Thyroid gland (tissue), 4 donors: ENCODE measurements around the gene BRMS1. TPM values are rescaled to one million over a fixed set of nuclear protein-coding genes. Genes with fewer than 3 reads are reported as not detected.

ENCODE experiments used
- DNase-seq, 2 donors: peaks; one replicate each; pipeline ENCODE4 v3.0.0-alpha.2; 2019
- H3K27ac ChIP-seq, 3 donors: fragments of 200-600 bp; sonication (generic); 1 replicate in 2 of 3; 2 replicates in 1 of 3; pipeline ENCODE4 v1.5.1; 2016 to 2019; ENCODE audit warnings: mild to moderate bottlenecking in 1 of 3, moderate library complexity in 1 of 3
- H3K27me3 ChIP-seq: fragments of 200-600 bp; sonication (generic); one replicate; pipeline ENCODE4 v1.5.1; 2019
- H3K36me3 ChIP-seq, 2 donors: fragments of 200-600 bp; sonication (generic); one replicate each; pipeline ENCODE4 v1.5.1; 2016 to 2019
- H3K4me1 ChIP-seq, 2 donors: fragments of 200-600 bp; sonication (generic); one replicate each; pipeline ENCODE4 v1.5.1; 2017 to 2019
- H3K4me3 ChIP-seq, 3 donors: fragments of 200-600 bp; sonication (generic); replicated peaks in 1 of 3; 1 replicate in 2 of 3; 2 replicates in 1 of 3; pipeline ENCODE4 v1.5.1; 2016; ENCODE audit warnings: mild to moderate bottlenecking in 1 of 3
- H3K9me3 ChIP-seq: fragments of 200-600 bp; sonication (generic); one replicate; pipeline ENCODE4 v1.5.1; 2017
- POLR2A ChIP-seq, 2 donors: fragments of 450-650 bp; IDR thresholded peaks; one replicate each; pipeline ENCODE4 v1.6.1; 2017; ENCODE audit warnings: antibody characterized with exemption in 2 of 2, mild to moderate bottlenecking in 2 of 2, moderate library complexity in 1 of 2
- WGBS, 2 donors: methylation state at CpG; one replicate each; pipeline ENCODE4 v1.1.5; 2017; 5-methylcytosine and 5-hydroxymethylcytosine counted together
- intact Hi-C: fragments of 100-400 bp; cut with DNase I; formaldehyde crosslinking; loops from one replicate; pipeline ENCODE4 v1.15.1; 2023
- total RNA-seq, 4 donors: library from RNA; depleted of rRNA; stranded (reverse); fragments of >200 nt; gene quantifications; one replicate each; pipeline ENCODE4 v1.2.3, GENCODE V29; 2016
- TF ChIP-seq, protein P1 (sequence below), 6 experiments: fragments of 200-600 bp in 3 of 6; fragments of 450-650 bp in 3 of 6; sonication (generic) in 3 of 6; IDR thresholded peaks; one replicate each; pipeline ENCODE4 v1.5.1; 2016 to 2019; ENCODE audit warnings: antibody characterized with exemption in 6 of 6, mild to moderate bottlenecking in 2 of 6, inconsistent platforms in 1 of 6, moderate library complexity in 1 of 6

The BRMS1 gene, protein sequence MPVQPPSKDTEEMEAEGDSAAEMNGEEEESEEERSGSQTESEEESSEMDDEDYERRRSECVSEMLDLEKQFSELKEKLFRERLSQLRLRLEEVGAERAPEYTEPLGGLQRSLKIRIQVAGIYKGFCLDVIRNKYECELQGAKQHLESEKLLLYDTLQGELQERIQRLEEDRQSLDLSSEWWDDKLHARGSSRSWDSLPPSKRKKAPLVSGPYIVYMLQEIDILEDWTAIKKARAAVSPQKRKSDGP
- 10 to 100 TPM; 41.4 to 64.4 (median 53.8) TPM for total RNA-seq

DNA sequence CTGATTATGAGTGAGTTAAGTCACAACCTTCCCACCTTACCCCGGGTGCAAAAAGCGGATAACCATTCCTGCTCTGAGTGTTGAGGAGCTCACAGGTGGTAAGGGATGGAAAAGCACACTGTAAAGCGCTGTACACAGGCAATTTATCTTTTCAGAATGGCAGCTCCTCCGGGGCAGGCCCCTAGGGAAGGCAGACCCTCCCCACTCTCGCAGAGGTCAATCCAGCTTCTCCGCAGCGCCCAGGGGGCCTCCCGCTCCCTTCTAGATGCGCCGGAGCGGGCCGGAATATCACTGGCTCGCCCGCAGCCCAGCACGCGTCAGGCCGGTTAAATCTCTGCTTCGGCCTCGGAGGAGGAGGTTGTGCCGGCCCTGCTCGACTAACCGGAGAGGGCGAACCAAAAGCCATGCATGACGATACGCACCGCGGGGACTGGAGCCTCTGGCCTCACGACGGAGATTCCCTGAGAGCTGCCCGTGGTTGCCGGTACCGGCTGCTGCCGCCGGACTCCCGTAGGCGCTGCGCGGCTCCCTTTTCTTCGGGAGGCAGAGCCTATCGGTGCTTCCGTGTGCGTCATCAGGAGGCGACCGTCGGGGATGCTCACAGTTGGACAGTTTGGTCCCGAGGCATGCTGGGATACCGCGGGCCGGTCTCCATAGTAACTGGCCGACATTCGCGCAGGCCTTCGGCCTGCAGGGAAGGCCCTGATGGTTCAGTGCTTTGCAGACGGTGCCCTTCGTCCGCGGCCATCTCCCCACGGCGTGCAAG is at the start of gene BRMS1:
TSS of gene BRMS1 (minus strand) at position 555 of the 766 bp plus-strand sequence. CDS start 2,870 bp downstream, outside the sequence.
- Histone ChIP-seq H3K36me3 (peaks cover 20 to 23% of the 10 kb centered on the region in 2 donors), H3K9me3 (no peaks in the 10 kb centered on the region), H3K4me1 (peaks cover 27 to 30% of the 10 kb centered on the region in 2 donors), H3K27me3 (no peaks in the 10 kb centered on the region), H3K27ac (peak within 1 kb of the TSS; percentile 61 to 81 (median 64)), H3K4me3 (peak within 1 kb of the TSS; percentile 81 to 92 (median 90))
- peak; percentile 98 to 99 for DNase-seq
- 0 to 3% methylated on average over 9 to 18 of the region's 59 CpGs for WGBS, 2 donors
- TF ChIP-seq, protein P1, sequence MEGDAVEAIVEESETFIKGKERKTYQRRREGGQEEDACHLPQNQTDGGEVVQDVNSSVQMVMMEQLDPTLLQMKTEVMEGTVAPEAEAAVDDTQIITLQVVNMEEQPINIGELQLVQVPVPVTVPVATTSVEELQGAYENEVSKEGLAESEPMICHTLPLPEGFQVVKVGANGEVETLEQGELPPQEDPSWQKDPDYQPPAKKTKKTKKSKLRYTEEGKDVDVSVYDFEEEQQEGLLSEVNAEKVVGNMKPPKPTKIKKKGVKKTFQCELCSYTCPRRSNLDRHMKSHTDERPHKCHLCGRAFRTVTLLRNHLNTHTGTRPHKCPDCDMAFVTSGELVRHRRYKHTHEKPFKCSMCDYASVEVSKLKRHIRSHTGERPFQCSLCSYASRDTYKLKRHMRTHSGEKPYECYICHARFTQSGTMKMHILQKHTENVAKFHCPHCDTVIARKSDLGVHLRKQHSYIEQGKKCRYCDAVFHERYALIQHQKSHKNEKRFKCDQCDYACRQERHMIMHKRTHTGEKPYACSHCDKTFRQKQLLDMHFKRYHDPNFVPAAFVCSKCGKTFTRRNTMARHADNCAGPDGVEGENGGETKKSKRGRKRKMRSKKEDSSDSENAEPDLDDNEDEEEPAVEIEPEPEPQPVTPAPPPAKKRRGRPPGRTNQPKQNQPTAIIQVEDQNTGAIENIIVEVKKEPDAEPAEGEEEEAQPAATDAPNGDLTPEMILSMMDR (IDR thresholded peaks at IDR 0.05), result peak in 4 of 6 experiments; percentile 14 to 43 (median 28)
- peak in 1 of 2 donors; percentile 80 for TF ChIP-seq POLR2A (IDR thresholded peaks at IDR 0.05)
- intact Hi-C loops, result no loop called here

DNA sequence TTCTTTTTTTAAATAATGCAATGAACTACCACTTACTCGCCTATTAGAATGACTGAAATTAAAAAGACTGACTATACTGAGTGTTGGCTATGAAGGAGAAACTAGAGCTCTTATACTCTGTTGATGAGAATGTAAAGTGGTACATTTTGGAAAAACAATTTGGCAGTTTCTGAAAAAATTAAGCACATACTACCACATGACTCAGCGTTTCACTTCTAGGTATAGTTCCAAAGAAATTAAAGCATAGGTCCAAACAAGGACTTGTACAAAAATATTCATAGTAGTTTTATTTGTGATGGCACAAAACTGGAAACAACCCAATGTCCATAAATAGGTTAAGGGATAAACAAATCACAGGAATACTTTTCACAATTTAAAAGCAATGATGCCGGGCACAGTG is 49.0 kb upstream of the BRMS1 start:
- Histone ChIP-seq H3K9me3 (no peaks in the 10 kb centered on the region), H3K36me3 (no peaks in the 10 kb centered on the region), H3K4me3 (no peak overlapping the region), H3K27me3 (no peaks in the 10 kb centered on the region), H3K4me1 (no peaks in the 10 kb centered on the region), H3K27ac (no peak overlapping the region)
- DNase-seq, result no peak
- 83 to 85% methylated on average over 3 of the region's 3 CpGs for WGBS, 2 donors
- TF ChIP-seq, protein P1 (IDR thresholded peaks at IDR 0.05), result no peak
- TF ChIP-seq POLR2A (IDR thresholded peaks at IDR 0.05), result no peak
- intact Hi-C loops, result no loop called here

DNA sequence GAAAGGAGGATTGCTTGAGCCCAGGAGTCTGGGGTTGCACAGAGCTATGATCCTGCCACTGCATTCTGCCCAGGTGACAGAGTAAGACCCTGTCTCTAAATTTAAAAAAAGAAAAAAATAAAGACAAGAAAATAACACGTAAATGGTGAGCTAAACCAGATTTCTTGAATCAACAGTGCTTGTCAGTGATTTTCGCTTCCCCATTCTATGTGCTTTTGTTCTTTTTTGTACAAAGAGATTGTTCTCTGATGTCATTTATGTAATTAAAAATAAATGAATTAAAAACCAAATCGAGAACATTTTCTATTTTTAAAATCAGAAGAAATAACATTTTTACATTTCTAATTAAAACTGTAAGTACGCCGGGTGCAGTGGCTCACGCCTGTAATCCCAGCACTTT is 46.4 kb upstream of the BRMS1 start:
- WGBS, 2 donors, result 73 to 81% methylated on average over 6 of the region's 6 CpGs
- intact Hi-C loops, result no loop called here

DNA sequence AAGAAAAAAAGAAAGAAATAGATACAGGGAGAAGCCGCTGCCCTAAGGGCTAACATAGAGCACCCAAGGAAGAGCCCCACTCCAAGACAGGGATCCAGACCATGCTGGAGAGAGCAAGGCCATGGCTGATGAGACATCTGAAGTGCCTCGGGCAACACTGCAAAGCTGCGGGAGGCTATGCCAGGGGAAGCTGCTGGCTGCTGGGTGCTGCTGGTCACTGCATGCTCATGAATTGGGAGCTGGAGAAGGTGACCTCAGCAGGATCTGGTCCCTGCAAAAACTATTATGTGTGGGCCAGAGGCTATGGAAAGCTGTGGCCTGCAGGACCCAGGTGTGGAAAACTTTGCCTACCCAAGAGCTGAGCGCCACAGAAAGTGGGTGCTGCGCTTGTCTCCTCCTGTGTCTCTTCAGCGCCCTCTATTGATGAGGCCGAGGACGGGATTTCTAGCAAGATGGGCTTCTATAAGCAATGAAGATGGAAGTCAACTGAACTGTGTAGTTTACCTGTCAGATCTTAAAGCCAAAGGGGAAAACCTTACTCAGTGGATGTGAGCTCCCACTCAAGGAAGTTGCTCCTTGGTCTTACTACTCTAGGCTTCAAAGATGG is 44.0 kb upstream of the BRMS1 start:
- intact Hi-C loops, result no loop called here
- TF ChIP-seq, protein P1 (IDR thresholded peaks at IDR 0.05), result peak in 5 of 6 experiments; percentile 45 to 70 (median 51)
- TF ChIP-seq POLR2A (IDR thresholded peaks at IDR 0.05), result no peak
- peak; percentile 67 to 74 for DNase-seq
- no peaks in the 10 kb centered on the region for H3K9me3 ChIP-seq
- no peak overlapping the region for H3K4me3 ChIP-seq
- no peaks in the 10 kb centered on the region for H3K27me3 ChIP-seq
- peaks cover 0 to 7% of the 10 kb centered on the region in 2 donors for H3K4me1 ChIP-seq
- no peak overlapping the region for H3K27ac ChIP-seq
- 28 to 33% methylated on average over 8 of the region's 8 CpGs for WGBS, 2 donors
- H3K36me3 ChIP-seq, result no peaks in the 10 kb centered on the region

More for the DNA sequence above, 46.4 kb upstream of the BRMS1 start:
- Histone ChIP-seq H3K4me3 (no peak overlapping the region), H3K27ac (no peak overlapping the region), H3K27me3 (no peaks in the 10 kb centered on the region), H3K36me3 (no peaks in the 10 kb centered on the region), H3K9me3 (no peaks in the 10 kb centered on the region), H3K4me1 (peaks cover 0 to 2% of the 10 kb centered on the region in 2 donors)
- TF ChIP-seq, protein P1 (IDR thresholded peaks at IDR 0.05), result no peak
- no peak for TF ChIP-seq POLR2A (IDR thresholded peaks at IDR 0.05)
- no peak for DNase-seq
